Measurements from ENCODE around the gene TAS2R42.
A peak's percentile ranks its signal among the peaks of the same experiment; 100 is the strongest.

TAS2R42 gene

DNA sequence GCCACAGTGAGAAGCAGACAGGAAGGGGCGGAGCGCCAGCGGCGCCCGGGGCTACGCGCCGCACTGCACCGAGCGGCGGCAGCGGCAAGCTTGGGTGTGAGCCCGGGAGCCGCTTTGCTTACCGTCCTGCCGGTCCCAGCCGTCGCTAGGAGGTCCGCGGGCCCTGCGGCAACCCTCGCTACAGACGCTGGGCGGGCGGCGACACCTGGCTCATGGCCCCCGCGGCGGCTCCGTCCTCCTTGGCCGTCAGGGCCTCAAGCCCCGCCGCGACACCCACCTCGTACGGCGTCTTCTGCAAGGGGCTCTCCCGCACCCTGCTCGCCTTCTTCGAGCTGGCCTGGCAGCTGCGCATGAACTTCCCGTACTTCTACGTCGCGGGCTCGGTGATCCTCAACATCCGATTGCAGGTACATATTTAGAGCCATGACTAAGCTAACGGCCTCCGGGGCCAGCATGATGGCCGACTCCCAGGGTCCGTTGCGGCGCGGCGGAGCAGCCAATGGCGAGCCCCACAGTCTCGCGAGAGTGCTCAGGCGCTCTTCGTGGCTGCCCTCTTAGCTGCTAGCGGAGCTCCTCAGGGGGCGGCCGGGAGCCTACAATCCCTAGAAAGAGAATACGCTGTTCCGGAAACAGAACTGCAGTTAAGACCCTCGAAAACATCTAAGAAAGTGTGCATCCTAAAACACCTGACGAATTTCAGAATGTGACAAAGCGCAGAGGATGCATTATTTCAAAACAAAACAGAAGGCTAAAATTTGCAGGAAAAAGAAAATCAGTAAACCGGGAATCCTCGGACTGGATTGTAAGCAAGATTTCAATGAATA lies 15.4 kb downstream of the TAS2R42 start, which contains the start of gene SMIM10L1:
Gene SMIM10L1 (plus strand): TSS at position 50 of the 824 bp plus-strand sequence. CDS start 163 bp downstream, at position 213.
- peak; percentile 81 for DNase-seq (ENCODE audit: low read depth)
- TF ChIP-seq, protein P1, sequence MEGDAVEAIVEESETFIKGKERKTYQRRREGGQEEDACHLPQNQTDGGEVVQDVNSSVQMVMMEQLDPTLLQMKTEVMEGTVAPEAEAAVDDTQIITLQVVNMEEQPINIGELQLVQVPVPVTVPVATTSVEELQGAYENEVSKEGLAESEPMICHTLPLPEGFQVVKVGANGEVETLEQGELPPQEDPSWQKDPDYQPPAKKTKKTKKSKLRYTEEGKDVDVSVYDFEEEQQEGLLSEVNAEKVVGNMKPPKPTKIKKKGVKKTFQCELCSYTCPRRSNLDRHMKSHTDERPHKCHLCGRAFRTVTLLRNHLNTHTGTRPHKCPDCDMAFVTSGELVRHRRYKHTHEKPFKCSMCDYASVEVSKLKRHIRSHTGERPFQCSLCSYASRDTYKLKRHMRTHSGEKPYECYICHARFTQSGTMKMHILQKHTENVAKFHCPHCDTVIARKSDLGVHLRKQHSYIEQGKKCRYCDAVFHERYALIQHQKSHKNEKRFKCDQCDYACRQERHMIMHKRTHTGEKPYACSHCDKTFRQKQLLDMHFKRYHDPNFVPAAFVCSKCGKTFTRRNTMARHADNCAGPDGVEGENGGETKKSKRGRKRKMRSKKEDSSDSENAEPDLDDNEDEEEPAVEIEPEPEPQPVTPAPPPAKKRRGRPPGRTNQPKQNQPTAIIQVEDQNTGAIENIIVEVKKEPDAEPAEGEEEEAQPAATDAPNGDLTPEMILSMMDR (IDR thresholded peaks at IDR 0.05; ENCODE audit: control insufficient read depth, extremely low read depth, insufficient read depth), result no peak

DNA sequence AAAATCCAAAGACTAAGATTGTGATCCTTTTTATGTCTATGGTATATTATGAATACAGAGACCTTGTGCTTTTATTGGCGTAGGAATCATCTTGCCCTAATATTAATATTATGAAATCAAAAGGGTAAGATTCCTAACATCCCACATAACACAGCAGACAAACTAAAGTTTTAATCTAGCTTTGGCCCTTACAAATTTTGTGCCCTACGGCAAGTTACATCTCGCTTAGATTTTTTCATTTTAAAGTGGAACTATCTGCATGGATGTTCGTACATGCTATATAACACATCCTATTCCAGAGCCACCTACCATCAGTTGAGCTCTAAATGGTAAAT lies 16.0 kb downstream of the TAS2R42 start:
- TF ChIP-seq, protein P1 (IDR thresholded peaks at IDR 0.05; ENCODE audit: control insufficient read depth, extremely low read depth, insufficient read depth), result no peak
- DNase-seq (ENCODE audit: low read depth), result no peak
- peak overlapping the region; percentile 80 for H3K4me3 ChIP-seq (ENCODE audit: low read depth, low read length)

More for the DNA sequence above, 15.4 kb downstream of the TAS2R42 start, which contains the start of gene SMIM10L1:
- peak within 1 kb of the TSS; percentile 80 for H3K4me3 ChIP-seq (ENCODE audit: low read depth, low read length)

DNA sequence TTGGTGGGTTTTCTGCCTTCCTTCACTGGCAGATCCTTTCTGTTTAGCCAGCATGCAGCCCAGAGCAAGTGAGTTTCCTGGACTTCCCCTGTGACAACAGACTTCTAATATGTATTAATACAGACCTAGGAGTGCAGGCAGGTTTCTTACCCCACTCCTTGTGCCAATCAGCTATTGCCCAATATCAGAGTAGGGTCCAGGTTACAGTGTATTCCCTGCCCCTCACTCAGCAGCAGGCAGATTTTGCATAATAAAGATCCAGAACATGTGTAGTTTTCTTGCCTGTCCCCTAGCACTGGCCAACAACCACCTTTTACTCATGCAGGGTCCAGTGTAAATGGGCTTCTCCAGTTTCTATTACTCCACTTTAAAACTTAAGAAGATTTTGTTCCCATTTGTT lies 20.4 kb downstream of the TAS2R42 start:
- no peak for DNase-seq (ENCODE audit: low read depth)
- H3K4me3 ChIP-seq (ENCODE audit: low read depth, low read length), result no peak overlapping the region
- TF ChIP-seq, protein P1 (IDR thresholded peaks at IDR 0.05; ENCODE audit: control insufficient read depth, extremely low read depth, insufficient read depth), result no peak

DNA sequence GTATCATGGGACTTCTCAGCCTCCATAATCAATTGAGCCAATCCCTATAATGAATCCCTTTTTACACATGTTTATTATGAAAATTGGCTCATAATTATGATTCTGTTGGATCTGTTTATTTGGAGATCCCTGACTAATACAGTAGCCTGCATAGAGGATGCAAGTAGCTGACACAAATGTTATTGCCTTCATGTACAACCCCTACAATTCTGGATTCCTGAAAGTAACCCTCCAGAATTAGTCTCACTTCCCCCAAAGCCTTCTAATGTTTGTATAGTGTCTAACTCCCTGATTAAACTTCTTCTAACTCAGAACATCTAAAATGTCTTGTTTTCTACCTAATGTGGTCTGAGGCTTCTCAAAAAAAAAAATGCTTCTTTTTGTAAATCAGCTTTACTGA lies 22.4 kb downstream of the TAS2R42 start:
- TF ChIP-seq, protein P1 (IDR thresholded peaks at IDR 0.05; ENCODE audit: control insufficient read depth, extremely low read depth, insufficient read depth), result no peak
- H3K4me3 ChIP-seq (ENCODE audit: low read depth, low read length), result no peak overlapping the region
- no peak for DNase-seq (ENCODE audit: low read depth)

DNA sequence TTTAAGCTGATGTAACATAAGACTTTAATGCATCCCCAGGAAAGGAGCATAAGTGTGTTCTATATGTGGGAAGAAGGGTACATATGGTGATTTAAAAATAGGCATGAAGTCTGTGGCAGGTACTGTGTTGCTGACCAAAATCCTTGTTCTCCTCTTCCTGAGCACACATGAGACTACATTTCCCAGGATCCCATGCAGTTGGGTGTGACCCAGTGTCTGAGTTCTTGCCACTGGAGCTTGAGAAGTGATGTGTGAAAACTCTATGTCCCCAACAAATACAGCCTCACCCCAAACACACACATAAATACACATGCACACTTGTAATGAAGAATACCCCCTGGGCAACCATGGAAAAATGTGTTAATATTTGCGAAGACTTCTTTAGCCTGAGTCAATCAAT lies 24.2 kb downstream of the TAS2R42 start:
- no peak overlapping the region for H3K4me3 ChIP-seq (ENCODE audit: low read depth, low read length)
- DNase-seq (ENCODE audit: low read depth), result no peak
- TF ChIP-seq, protein P1 (IDR thresholded peaks at IDR 0.05; ENCODE audit: control insufficient read depth, extremely low read depth, insufficient read depth), result no peak

DNA sequence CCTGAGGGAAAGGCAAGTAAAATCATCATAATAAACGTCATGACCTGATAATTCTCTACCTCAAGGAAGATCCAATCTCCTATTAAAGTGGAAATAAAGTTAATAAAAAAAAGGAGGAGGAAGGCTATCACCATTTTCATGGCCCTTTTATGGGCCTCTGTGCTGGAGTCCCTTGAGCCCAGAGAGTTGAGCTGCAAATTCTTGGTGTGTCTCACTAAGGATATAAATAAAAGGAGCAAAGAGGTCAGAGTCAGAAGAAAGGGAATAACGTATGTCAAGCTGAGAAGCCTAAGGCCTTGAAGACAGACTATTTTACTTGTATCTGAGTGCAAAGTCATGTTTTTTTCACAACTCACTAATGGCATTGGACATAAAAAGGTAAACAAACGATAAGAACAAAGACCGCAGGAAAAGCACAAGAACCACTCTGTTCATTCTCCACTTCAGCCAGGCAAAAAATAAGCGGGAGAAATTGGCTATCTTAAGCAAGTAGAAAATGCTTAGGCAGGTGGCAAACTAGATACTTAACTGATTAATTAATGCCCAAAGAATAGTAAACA lies 27.8 kb downstream of the TAS2R42 start:
- H3K4me3 ChIP-seq (ENCODE audit: low read depth, low read length), result no peak overlapping the region
- DNase-seq (ENCODE audit: low read depth), result no peak
- TF ChIP-seq, protein P1 (IDR thresholded peaks at IDR 0.05; ENCODE audit: control insufficient read depth, extremely low read depth, insufficient read depth), result no peak

All from LNCaP clone FGC (cell line).